Progenitor cell of endocrine pancreas (in vitro differentiated cells): Measurements from ENCODE around the gene CYP2D6. TPM values are rescaled to one million over a fixed set of nuclear protein-coding genes. Genes with fewer than 3 reads are reported as not detected.

ENCODE experiments used
- DNase-seq: peaks from one replicate; pipeline ENCODE4 v3.0.0; 2021; ENCODE audit warnings: low spot score; ENCODE audit not compliant: unreplicated experiment
- H3K27ac Mint-ChIP-seq: 2 replicates; pipeline ENCODE4 v1.8.0; 2021; ENCODE audit warnings: mild to moderate bottlenecking, moderate library complexity, mixed read lengths
- H3K27me3 Mint-ChIP-seq: 2 replicates; pipeline ENCODE4 v1.8.0; 2021; ENCODE audit warnings: mixed read lengths
- H3K36me3 Mint-ChIP-seq: 2 replicates; pipeline ENCODE4 v1.8.0; 2022; ENCODE audit warnings: mixed read lengths; ENCODE audit not compliant: insufficient read depth
- H3K4me1 Mint-ChIP-seq: 2 replicates; pipeline ENCODE4 v1.8.0; 2021; ENCODE audit warnings: low read depth, mixed read lengths
- H3K4me3 Mint-ChIP-seq: 2 replicates; pipeline ENCODE4 v1.8.0; 2021; ENCODE audit warnings: low read depth, mild to moderate bottlenecking, moderate library complexity, mixed read lengths
- H3K9me3 Mint-ChIP-seq: 2 replicates; pipeline ENCODE4 v1.8.0; 2021; ENCODE audit warnings: low read depth, mixed read lengths
- CTCF ChIP-seq: fragments of 200-600 bp; sonication (generic); IDR thresholded peaks from one replicate; pipeline ENCODE4 v1.5.0; 2021; ENCODE audit warnings: antibody characterized with exemption, mild to moderate bottlenecking; ENCODE audit not compliant: unreplicated experiment
- total RNA-seq: library from RNA; stranded (reverse); gene quantifications from 2 replicates; pipeline ENCODE4 v1.2.1, GENCODE V29; 2021

CYP2D6 gene
- total RNA-seq, 1 donor from 2014 or later: 8.0 TPM

DNA sequence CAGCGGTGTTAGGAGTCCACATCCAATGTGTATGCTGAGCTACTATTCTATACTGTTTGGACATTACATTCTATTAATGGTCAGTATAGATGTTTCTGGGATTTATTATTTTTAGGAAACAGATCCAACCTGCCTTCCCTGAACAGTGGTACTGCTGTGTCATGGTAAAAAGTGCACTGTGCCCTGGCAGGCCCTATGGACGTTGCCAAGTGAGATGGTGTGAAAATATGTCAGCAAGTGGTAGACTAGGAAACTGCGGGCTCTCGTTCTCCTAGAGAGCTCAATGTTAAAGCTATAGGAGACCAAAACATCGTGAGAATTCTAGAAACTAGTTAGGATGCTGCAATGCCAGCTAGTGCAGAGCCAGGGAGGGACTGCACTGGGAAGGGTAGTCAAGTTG is 26.0 kb upstream of the CYP2D6 start:
- Mint-ChIP-seq H3K9me3 (no peaks in the 10 kb centered on the region), H3K4me3 (no peak overlapping the region), H3K36me3 (peaks cover 4% of the 10 kb centered on the region), H3K27ac (peak overlapping the region; percentile 74), H3K27me3 (no peaks in the 10 kb centered on the region), H3K4me1 (no peaks in the 10 kb centered on the region)
- no peak for TF ChIP-seq CTCF
- no peak for DNase-seq

DNA sequence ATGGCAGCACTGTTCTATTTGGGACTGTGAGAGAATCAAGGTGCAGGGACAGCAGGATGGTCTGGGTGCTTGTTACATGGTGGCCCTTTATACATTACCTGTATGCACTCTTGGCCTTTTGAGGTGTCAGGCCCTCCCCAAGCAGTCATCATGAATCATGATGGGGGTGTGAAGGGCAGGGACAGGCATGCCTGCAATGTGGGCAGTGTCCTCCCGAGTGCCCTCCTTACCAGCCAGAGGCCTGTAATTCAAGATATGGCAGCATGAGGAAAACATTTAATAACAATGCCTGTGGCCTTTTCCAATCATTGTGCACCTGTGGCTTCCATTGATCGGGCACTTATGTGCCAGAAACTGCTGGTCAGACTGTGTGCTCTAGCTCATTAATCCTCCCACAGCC is 25.5 kb upstream of the CYP2D6 start:
- no peaks in the 10 kb centered on the region for H3K27me3 Mint-ChIP-seq
- no peak for DNase-seq
- no peaks in the 10 kb centered on the region for H3K9me3 Mint-ChIP-seq
- H3K4me3 Mint-ChIP-seq: no peak overlapping the region
- peak overlapping the region; percentile 74 for H3K27ac Mint-ChIP-seq
- peaks cover 4% of the 10 kb centered on the region for H3K36me3 Mint-ChIP-seq
- no peaks in the 10 kb centered on the region for H3K4me1 Mint-ChIP-seq
- TF ChIP-seq CTCF: no peak

DNA sequence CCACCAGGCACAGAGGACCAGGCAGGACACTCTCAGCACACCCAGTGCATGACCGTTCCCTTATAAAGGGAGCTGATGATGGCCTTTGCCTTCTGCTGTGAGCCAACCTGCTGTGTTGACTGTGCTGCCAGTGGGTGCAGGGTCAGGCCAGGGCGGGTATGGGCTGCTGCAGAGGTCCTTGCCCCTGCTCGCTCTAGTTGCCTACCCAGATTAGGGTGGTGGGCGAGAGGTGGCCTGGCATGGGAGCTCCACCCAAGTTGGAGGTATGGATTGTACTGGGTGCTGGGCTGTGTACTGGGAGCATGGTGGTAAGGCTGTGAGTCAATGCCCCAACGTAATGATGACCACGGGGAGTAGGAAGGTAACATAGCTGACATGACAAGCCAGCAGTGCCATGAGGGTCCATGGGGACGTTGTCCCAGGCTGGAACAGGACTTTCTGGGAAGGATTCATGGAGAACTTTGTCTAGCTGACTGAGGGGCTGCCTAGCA is 24.5 kb upstream of the CYP2D6 start:
- H3K27me3 Mint-ChIP-seq: no peaks in the 10 kb centered on the region
- no peaks in the 10 kb centered on the region for H3K9me3 Mint-ChIP-seq
- H3K27ac Mint-ChIP-seq: no peak overlapping the region
- no peaks in the 10 kb centered on the region for H3K4me1 Mint-ChIP-seq
- TF ChIP-seq CTCF: no peak
- no peak for DNase-seq
- no peak overlapping the region for H3K4me3 Mint-ChIP-seq
- peaks cover 4% of the 10 kb centered on the region for H3K36me3 Mint-ChIP-seq

DNA sequence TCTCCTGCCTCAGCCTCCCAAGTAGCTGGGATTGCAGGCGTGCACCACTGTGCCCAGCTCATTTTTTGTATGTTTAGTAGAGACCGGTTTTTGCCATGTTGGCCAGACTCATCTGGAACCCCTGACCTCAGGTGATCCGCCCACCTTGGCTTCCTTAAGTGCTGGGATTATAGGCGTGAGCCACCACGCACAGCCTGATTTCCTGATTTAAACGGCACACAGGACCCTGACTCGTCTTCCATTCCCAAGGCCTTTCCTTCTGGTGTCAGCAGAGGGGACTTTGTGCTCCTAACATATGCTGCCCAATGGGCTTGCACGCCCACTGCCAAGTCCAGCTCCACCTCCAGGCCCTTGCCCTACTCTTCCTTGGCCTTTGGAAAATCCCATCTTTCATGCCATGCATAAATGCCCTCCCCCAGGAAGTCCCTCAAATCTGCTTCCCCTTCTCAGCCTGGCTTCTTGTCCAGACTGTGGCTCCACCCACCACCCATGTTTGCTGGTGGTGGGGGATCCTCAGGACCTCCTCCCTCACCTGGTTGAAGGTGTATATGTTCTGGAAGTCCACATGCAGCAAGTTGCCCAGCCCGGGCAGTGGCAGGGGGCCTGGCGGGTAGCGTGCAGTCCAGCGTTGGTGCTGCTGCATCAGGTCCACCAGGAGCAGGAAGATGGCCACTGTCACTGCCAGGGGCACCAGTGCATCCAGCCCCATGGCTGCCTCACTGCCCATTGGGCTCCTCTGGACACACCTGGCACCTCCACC is 23.9 kb upstream of the CYP2D6 start:
- H3K9me3 Mint-ChIP-seq: no peaks in the 10 kb centered on the region
- no peak overlapping the region for H3K4me3 Mint-ChIP-seq
- peaks cover 6% of the 10 kb centered on the region for H3K36me3 Mint-ChIP-seq
- no peaks in the 10 kb centered on the region for H3K27me3 Mint-ChIP-seq
- no peaks in the 10 kb centered on the region for H3K4me1 Mint-ChIP-seq
- DNase-seq: no peak
- peak overlapping the region; percentile 71 for H3K27ac Mint-ChIP-seq
- no peak for TF ChIP-seq CTCF

GRCh38 chr22:42152661-42153270 is 22.2 kb upstream of the CYP2D6 start:
- Mint-ChIP-seq H3K27ac (no peak overlapping the region), H3K4me1 (no peaks in the 10 kb centered on the region), H3K36me3 (peaks cover 12% of the 10 kb centered on the region), H3K27me3 (no peaks in the 10 kb centered on the region), H3K9me3 (no peaks in the 10 kb centered on the region), H3K4me3 (no peak overlapping the region)
- no peak for DNase-seq
- TF ChIP-seq CTCF: no peak
